ENCODE data around the gene MTOR.

DNA sequence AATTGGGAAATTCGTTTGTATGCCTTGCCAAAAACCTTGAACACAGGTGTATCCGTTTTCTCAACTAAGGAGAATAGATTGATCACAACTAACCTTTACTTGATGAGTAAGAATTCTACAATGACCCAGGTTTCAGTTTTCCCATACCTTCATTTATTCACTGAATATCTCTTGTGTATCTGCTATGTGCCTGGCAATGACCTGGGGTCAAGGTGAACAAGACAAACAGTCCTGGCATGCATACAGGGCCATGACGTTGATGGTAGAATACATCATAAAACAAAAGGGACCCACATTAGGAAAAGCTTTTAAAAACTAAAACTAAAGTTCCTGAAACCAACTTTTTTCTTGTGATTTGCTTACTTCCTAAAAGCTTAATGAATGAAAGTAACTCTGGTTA is 130.5 kb downstream of the MTOR start:
- TF ChIP-seq, protein P1, sequence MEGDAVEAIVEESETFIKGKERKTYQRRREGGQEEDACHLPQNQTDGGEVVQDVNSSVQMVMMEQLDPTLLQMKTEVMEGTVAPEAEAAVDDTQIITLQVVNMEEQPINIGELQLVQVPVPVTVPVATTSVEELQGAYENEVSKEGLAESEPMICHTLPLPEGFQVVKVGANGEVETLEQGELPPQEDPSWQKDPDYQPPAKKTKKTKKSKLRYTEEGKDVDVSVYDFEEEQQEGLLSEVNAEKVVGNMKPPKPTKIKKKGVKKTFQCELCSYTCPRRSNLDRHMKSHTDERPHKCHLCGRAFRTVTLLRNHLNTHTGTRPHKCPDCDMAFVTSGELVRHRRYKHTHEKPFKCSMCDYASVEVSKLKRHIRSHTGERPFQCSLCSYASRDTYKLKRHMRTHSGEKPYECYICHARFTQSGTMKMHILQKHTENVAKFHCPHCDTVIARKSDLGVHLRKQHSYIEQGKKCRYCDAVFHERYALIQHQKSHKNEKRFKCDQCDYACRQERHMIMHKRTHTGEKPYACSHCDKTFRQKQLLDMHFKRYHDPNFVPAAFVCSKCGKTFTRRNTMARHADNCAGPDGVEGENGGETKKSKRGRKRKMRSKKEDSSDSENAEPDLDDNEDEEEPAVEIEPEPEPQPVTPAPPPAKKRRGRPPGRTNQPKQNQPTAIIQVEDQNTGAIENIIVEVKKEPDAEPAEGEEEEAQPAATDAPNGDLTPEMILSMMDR (IDR thresholded peaks at IDR 0.05), result no peak
- TF ChIP-seq POLR2A (IDR thresholded peaks at IDR 0.05), result no peak

Data from right lobe of liver (tissue), 4 donors.